C4-2B (cell line): ENCODE results near the gene CLK3.

Source experiments
- H3K27ac ChIP-seq: fragments of 450-650 bp; 2 replicates; pipeline ENCODE4 v1.5.1; 2017
- ZFX ChIP-seq: fragments of 450-650 bp; IDR thresholded peaks from 2 replicates; pipeline ENCODE4 v1.6.1; 2017
- TF ChIP-seq, protein P1 (sequence below): fragments of 450-650 bp; conservative IDR thresholded peaks from 2 replicates; pipeline ENCODE4 v1.5.1; 2017; ENCODE audit warnings: mild to moderate bottlenecking

CLK3 gene

DNA sequence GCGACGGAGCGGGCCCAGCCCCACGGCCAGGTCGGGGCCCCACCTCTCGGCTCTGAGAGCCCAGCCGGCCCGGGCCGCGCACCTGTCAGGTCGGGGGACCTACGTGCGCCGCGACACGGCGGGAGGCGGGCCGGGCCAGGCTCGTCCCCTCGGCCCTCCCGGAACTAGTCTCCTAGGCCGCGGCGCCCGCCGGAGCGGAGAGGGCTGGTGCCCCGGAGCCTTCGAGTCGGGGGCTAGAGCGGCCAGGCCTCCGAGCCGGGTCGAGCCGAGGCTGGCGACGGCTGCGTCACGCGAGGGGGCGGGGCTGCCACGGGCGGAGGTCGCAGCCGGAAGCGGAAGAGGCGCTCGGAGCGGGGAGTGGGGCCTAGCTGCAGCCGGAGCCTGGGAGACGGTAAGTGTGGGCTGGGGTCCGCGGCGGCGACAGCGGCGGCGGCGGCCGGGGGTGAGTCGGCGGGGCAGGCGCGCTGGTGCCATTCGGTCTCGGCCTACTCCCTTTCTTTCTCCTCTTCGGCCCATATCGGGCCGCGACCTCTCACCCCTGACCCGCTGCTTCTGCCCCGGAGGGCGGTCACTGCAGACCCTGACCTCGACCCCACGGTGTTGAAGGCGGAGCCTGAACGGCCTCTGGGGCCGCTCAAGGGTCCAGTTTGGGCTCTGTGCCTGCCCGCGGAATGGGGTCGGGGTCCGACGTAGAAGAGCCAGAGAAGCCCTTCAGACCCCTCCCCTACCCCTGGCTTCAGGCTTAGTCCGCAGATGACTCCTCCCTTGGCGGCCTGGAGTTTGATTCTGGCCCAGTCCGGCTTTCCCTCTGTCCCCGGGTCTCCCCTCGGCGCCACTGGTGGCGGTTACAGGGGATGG, at the start of gene CLK3:
TSS of gene CLK3 (plus strand) at position 329 of the 858 bp plus-strand sequence. CDS start 3,361 bp downstream, outside the sequence.
- TF ChIP-seq ZFX = peak; percentile 99
- TF ChIP-seq, protein P1, sequence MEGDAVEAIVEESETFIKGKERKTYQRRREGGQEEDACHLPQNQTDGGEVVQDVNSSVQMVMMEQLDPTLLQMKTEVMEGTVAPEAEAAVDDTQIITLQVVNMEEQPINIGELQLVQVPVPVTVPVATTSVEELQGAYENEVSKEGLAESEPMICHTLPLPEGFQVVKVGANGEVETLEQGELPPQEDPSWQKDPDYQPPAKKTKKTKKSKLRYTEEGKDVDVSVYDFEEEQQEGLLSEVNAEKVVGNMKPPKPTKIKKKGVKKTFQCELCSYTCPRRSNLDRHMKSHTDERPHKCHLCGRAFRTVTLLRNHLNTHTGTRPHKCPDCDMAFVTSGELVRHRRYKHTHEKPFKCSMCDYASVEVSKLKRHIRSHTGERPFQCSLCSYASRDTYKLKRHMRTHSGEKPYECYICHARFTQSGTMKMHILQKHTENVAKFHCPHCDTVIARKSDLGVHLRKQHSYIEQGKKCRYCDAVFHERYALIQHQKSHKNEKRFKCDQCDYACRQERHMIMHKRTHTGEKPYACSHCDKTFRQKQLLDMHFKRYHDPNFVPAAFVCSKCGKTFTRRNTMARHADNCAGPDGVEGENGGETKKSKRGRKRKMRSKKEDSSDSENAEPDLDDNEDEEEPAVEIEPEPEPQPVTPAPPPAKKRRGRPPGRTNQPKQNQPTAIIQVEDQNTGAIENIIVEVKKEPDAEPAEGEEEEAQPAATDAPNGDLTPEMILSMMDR = no peak
- H3K27ac ChIP-seq = peak within 1 kb of the TSS; percentile 94

DNA sequence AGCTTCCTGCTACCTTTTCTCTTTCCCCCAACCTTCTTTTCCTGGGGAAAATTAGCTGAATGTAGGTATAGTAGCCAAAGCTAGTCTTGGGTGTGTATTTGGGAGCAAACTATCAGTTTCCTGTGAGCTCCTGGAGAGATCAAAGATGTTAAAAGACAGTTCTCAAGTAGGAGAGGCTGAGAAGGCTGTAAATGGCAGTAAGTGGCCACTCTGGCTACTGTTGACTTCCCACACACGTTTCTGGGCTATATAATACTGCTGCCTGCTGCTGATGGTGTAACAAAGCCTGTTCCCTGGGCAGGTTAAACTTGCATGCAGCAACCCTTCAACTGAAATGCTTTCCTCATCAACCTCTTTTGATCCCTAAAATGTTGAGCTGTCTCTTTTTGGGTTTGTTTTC, 47.0 kb upstream of the CLK3 start:
- TF ChIP-seq, protein P1 = no peak
- TF ChIP-seq ZFX = no peak
- no peak overlapping the region for H3K27ac ChIP-seq

DNA sequence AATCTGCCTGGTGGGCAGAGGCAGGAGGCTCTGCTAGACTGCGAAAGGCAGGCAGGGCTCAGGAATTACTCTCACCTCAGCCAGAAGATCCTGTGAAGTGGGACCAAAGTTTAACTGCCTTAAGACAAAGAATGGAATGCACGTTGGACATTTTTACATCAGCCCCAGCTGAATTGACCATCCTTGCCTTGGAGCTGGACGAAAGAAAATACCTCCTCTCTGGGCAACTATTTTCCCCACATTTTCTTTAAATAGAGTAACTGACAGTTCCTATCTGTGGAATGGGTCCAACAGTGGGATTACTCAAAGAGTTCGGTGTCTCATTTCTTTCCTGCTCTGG, 45.9 kb upstream of the CLK3 start:
- TF ChIP-seq, protein P1 = no peak
- TF ChIP-seq ZFX = no peak

DNA sequence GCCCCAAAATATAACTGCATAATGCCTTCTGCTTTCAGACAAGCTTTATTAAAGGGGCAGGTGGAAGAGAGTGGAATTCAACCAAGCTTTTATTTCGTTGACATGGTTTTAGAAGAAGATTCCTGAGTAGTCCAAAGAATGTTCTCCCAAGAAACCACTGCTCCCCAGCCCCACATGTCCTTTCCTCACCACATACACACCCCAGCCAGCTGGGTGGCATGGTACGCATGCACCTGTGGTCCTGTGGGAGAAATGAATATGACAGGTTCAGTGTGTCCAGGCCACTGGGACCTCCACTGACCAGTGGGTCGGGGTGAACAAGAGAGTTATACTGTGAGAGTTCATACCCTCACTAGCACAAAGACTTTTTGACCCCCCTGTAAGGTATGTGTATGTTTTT, 44.4 kb upstream of the CLK3 start:
- no peak overlapping the region for H3K27ac ChIP-seq
- TF ChIP-seq, protein P1 = no peak
- TF ChIP-seq ZFX = no peak

More for the DNA sequence above, 45.9 kb upstream of the CLK3 start:
- H3K27ac ChIP-seq = no peak overlapping the region

DNA sequence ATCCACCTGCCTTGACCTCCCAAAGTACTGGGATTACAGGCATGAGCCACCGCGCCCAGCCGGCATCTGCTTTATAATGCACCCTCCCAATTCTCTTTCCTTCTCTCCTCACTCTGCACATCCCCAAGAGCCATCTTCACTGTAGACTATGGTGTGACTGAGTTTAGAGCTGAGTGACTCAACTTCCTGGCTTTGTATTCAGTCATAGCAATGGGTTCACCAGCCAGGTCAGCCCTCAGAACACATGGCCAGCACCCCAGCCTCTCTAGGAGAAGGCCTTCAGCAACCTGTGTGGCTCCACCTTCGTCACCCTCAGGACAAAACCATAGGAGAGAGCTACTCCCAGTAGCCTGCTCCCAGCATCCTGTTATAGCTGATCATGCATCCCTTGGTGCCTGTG, 41.6 kb upstream of the CLK3 start:
- no peak overlapping the region for H3K27ac ChIP-seq
- TF ChIP-seq, protein P1 = no peak
- TF ChIP-seq ZFX = no peak

DNA sequence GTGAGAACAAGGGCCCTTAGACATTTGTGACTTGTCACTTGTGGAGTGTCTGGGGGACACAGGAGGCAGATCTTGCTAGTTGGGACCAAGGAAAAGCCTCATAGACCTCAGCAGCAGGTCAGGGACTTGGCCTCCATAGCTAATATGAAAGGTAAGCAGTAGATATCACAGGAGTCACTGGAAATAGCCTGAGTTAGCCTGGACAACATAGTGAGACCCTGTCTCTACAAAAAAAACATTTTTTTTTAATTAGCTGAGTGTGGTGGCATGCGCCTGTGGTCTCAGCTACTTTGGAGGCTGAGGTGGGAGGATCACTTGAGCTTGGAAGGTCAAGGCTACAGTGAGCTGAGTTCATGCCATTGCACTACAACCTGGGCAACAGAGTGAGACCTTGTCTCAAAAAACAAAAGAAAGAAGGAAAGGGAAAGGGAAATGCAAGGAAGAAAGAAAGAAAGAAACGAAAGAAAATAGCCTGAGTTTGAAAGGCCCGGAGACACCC, 37.1 kb upstream of the CLK3 start:
- TF ChIP-seq, protein P1 = no peak
- no peak for TF ChIP-seq ZFX
- no peak overlapping the region for H3K27ac ChIP-seq

DNA sequence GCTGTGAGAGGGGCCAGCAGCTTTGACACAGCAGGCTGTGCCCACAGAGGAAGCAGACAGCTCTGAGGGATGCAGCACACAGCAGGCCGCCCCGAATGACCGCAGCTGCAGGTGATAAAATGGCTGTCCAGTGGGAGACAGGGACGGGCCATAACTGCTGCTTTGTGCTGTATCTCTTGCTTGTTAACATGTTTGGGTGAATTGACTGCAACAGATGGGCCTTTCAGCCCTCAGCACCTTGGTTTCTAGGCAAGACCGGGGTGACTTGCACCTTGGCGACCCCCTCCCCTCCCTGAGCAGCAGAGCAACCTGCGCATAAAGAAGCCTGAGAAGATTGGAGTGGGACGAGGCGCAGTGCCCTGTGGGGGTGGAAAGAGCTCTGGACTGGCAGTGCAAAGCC, 36.6 kb upstream of the CLK3 start:
- TF ChIP-seq, protein P1 = no peak
- TF ChIP-seq ZFX = no peak
- no peak overlapping the region for H3K27ac ChIP-seq
